HG03520 (cell line): Measurements from ENCODE around the gene ADAM11.

ENCODE experiments used
- ATAC-seq: cut with Tn5 transposase; IDR thresholded peaks from one replicate; pipeline ENCODE4 v1.9.1; 2021; ENCODE audit warnings: mild to moderate bottlenecking, moderate library complexity; ENCODE audit not compliant: unreplicated experiment

The ADAM11 gene

DNA sequence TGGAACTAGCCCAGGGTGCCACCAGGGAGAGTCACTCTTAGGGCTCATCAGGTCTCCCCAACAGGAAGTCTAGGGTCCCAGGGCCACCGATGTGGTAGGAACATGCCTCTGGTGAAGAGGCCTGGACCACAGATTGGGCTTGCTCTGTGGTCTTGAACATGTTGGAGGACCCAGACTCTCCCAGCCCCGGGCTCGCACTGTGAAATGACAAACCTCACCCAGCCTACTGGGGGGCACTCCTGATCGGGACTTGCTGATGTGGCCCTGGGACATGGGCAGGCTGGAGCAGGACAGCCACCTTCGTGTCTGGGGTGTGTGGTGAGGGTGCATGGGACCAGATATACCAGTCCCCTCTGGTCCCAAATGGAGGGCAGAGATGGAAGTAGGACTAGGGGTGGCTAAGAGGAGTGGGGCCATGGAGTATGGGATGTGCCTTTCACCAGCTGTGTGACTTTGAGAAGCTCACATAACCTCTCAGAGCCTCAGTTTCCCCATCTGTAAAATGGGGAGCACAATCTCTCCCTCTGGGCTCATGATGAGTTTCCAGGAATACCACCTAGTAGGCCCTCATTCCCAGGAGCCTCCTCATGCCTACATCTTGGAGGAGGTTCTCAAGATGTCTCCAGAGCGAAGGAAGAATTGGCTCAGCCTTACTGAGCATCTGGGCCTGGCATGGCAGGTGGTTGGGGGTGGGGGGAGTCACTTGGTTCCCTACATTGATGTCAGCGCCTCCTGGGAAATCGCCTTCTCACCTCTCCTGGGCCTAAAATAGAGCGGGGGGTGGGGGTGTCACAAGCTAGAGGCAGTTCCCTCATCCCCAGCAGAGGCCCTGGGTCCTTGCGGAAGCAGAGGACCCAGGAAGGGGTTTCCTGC is 1.5 kb upstream of the ADAM11 start:
- ATAC-seq: no peak

DNA sequence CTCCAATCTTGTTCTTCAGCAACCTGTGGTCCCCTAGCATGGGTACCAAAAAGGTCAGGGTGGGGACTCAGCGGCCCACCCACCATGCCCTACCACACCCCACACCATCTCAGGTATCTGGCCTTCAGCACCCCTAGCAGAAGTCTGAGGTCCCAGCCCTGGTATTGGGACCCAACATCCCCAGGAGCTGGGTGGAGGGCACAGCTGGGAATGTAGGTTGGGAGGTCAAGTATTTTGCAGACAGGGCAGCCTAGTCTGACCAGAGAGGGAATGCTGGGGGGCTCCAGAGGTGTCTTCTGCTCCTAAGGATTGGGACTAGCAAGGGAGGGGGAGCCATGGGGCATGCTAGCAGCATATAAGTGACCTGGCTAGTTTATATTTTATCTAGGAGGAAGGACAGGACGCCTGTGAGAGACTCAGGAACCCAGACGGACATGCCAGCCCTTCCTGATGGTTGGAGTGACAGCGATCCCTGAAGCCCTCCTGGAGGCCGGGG is 822 bp upstream of the ADAM11 start:
- no peak for ATAC-seq

DNA sequence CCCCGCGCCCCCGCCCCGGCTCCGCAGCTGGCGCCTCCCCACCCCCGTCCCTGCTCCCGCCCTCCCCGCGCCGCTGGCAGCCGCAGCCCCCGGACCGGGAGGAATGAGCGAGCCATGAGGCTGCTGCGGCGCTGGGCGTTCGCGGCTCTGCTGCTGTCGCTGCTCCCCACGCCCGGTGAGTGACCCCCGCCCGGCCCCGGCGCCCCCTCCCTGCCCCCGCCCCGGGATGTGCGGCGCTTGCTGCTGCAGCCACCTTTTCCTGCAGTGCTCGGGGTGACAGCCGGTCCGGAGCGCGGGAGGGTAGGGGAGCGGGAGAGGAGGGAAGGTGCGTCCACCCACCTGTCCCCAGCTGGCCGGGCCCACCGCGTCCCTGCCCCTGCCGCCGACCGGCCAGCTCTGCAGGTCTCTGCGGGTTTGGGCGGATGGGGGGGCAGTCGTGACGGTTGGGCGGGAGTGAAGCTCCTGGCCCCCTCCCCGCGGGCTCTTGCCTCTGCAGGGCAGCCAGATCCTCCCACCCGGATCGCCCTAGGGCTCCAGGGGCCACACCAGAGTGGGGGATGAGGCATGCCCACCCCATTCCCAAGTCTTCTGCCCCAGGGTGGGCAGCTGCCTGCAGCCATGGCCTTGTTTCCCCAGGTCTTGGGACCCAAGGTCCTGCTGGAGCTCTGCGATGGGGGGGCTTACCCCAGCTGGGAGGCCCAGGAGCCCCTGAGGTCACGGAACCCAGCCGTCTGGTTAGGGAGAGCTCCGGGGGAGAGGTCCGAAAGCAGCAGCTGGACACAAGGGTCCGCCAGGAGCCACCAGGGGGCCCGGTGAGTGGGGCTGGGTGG is 513 bp downstream of the ADAM11 start:
- ATAC-seq: no peak

DNA sequence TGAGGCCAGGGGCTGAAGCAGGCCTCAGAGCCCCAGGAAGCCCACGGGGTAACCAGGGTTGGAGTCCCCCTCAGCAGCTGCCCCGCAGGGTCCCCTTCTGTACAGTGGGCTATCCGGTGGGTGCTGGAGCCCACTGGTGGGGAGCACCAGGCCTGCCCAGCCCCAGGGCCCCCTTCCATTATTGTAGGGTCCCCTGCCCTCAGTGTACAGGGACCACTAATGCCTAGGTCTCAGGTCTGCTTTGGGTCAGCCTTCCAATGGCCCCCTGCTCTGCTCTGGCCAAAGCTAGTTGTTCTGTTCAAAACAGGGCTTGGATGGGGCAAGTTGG is 1.1 kb downstream of the ADAM11 start:
- ATAC-seq: no peak

DNA sequence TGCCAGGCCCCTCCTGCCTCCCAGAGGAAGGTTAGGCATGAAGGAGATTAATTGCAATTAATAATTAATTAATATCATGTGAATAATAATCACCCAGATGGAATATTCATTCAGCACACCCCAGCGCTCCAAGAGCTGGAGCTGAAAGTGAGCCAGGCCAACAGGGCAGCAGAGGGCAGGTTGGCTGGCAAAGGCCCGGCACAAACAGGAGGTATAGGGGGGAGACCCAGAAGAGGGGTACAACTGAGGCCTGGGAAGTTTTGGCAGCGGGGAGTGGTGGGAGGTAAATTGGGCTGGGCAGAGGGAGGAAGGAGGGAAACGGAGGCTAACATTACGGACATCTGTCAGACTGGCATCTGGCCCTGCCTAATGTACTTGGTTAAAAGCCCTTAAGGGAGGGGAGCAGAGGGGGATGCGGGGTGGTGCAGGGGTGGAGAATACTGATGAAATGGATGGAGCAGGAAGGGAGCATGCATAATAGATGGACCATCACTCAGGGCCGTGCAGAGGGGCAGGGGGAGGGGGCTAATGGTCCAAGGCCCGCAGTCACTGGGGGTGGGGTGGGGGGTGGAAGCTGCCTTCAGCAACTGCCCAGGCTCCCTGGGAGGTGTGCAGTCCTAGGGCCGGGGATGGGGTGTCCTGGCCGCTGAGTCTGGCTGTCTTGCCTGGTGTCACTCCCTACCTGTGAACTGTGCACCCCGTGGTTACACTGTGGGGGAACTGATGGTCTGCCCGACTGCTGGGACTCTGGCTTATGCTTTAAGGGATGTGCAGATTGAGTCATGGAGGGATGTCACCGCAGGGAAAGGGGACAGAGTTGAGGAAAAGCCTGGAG is 1.9 kb downstream of the ADAM11 start:
- ATAC-seq: no peak

DNA sequence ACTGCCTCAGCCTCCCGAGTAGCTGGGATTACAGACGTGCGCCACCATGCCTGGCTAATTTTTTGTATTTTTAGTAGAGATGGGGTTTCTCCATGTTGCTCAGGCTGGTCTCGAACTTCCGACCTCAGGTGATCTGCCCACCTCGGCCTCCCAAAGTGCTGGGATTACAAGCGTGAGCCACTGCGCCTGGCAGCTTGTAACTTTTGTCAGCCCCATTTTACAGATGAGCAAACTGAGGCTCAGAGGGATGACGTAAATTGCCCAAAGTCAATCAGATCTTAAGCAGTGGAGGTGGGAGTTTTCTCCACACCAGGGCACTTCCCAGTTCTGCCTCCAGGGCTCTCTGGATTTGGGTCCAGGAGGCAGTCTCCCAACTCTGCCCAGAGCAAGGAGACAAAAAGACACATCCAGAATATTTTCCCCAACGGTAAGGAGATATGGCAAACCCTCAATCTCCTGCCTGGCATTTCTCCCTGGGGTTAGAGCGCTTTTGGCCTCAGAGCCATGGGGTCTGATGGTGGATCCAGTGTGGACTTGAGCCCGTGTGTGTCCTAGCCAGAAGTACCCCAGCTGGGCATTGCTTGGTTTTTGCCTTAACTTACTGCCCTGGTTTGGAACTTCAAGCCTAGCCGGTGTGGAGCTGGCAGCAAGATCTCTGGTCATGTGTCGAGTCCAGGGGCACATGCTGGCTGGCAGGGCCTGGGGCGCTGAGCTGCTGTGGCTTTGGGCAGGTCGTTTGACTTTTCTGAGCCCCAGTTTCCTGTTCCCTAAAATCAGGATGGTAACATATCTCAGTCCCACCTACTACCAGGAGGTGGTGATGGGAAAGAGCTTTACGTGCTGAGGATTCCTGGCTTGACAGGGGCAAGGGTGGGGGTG is 3.4 kb downstream of the ADAM11 start:
- ATAC-seq: no peak

DNA sequence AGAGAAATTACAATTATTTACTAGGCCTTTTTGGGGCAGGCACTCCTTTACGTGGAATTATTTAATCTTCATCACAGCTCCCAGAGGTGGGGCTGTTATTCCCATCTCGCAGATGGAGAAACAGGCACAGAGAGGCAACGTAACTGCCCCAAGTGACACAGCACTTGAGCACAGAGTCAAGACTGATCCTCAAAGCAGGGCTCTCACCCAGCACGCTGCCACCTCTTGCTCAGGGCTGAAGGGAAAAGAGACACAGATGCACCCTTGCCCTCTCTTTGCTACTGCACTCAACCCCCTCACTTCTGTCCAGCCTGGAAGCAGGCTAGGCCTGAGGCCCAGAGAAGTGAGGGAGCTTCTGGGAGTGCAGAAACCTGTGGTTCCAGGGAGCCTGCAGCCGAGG is 4.4 kb downstream of the ADAM11 start:
- ATAC-seq: no peak

DNA sequence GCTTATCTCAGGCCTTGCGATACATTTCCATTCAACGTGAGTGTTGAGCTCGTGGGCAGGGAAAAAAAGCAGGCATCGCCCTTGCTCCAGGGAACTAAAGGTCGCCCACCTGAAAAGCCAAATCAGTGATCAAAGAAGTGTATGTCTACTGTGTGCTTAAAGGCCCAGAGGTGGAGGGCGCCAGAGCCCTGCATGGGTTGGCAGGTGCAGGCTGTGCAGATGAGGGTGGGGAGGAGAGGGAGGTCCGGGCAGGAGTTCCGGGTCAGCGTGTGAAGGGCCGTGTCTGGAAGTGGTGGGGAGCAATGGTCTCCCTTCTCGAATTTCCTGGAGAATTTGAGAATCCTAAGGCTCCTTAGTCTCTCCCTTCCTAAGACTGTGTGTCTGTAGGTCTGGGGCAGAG is 7.2 kb downstream of the ADAM11 start:
- ATAC-seq: no peak

DNA sequence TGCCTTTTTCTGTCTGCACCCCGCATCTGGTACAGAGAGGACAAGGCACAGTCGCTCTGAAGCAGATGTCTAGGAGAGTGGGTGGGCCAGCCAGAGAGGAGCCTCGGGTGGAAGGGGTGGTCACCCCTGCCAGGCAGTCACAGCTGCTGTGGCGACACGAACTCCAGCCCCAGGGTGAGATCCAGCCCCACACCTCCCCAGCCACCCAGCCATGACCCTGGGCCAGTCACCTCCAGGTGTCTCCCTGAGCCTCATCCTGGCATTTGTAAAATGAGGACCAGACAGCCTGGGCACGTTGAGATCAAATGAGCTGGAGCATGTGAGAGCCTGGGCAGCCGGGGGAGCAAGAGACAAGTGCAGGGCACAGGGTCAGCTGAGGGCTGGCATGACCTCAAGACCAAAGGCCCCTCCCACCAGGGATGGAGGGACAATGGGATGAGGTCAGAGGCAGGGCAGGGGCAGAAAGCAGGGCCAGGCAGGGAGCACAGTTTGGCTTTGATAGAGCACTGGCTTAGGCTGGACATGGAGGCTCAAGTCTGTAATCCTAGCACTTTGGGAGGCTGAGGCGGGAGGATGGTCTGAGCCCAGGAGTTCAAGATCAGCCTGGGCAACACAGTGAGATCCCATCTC is 7.7 kb downstream of the ADAM11 start:
- ATAC-seq: no peak

DNA sequence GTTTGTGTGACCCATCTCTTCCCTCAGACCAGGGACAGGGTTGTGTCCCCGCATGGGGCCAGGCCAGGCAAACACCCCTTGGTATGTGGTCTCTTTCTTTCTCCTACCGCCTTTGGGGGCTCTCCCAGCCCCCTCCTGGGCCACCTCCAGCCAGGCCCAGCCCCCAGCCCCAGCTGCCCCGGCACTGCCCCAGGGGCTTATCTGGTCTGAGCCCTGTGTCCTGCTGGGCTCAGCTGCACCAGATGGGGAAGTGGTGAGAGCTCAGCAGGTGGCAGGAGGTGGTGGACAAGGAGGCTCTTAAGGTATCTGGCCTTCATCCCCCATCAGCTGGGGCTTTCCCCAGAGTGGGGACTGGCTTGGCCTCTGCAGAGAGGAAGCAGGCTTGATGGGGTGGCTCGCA is 8.7 kb downstream of the ADAM11 start:
- no peak for ATAC-seq

DNA sequence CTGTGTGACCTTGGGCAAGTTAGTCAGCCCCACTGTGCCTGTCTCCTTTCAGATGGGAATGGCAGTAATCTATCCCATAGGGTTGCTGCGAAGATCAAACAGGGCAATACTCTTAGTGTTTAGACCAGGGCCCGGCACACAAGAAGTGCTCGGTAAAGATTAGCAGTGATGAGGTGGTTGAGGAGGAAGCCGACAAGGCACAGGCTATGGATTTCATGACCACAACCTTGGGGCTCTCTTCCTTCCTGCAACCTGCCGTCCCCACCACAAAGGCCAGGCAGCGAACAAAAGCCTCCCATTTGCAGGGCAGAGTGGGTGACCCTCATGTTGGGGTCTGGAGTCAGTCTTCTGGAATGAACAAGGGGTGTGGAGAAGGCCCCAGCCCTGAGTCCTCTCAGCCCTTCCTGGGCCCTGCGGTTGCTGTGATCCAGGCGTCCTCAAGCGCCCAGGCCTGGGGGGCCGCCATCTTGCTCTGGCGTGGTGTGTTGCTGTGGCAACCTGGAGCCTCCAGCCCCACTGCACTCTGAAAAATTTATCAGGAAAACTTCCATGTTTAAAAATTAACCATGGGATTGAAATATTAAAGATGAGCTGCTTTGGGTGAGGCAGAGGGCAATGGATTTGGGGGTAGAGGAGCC is 9.8 kb downstream of the ADAM11 start:
- ATAC-seq: no peak

DNA sequence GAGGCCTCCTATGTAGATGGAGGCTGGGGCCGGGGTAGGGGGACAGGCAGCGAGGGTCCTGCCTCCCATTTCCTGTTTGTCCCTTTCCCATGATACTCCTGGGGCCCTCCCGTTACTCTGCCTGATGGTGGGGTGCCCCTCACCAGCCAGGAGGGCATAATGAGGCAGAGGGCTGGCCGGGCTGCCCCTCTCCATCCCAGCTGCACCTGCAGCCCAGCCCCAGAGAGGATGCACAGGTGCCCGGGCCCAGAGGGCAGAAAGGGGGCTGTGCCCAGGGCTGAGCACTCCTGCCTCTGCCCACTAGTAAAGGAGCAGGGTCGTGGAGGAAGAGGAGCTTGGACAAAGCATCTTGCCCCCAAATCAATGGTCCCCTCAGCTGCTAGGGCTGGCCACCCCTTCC is 10.4 kb downstream of the ADAM11 start:
- no peak for ATAC-seq

DNA sequence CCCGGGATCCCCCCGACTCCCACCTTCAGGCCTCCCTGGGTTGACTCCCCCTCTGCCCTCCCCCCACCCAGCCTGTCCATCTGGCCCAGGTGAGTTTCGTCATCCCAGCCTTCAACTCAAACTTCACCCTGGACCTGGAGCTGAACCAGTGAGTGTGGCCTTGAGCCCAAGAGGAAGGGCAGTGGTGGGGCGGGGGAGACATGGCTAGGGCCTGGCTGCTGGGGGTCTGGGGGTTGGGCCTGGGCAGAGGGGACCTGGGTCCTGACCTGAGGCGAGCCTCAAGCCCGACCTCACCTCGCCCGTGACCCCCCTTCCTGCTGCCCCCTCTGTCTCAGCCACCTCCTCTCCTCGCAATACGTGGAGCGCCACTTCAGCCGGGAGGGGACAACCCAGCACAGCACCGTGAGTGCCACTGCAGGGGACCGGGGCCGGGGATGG is 10.9 kb downstream of the ADAM11 start:
- no peak for ATAC-seq

DNA sequence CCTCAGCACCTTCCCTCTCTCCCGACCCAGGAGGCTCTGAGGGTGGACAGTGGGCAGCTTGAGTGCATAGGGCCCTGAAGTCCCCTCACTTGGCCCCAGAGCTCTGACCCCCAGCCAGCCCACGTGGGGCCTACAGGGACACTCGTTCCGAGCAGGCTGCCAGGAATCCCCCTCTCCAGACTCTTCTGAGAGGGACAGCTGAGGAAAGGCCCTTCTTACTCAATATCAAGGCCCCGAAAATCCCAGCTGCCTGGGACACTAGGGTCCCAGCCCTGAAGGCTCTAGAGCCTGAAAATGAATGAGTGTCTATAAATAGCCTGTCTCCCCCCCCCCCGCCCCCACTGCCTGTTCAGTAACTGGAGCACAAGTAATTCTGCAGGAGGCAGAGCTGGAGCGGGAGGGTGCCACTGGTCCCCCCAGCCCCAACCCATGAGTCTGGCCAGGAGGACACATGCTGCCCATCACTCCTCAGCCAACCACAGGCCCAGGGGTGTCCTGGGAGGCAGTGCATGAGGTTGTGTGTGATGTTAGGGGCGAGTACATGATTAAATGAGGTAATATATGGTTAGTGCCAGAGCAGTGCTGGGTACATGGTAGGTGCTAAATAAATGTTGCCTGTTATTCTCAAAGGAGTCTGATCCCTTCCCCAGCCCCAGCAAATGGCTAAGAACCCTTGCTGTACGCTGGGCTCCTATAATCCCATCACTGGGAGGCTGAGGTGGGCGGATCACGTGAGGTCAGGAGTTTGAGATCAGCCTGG is 11.6 kb downstream of the ADAM11 start:
- ATAC-seq: no peak

DNA sequence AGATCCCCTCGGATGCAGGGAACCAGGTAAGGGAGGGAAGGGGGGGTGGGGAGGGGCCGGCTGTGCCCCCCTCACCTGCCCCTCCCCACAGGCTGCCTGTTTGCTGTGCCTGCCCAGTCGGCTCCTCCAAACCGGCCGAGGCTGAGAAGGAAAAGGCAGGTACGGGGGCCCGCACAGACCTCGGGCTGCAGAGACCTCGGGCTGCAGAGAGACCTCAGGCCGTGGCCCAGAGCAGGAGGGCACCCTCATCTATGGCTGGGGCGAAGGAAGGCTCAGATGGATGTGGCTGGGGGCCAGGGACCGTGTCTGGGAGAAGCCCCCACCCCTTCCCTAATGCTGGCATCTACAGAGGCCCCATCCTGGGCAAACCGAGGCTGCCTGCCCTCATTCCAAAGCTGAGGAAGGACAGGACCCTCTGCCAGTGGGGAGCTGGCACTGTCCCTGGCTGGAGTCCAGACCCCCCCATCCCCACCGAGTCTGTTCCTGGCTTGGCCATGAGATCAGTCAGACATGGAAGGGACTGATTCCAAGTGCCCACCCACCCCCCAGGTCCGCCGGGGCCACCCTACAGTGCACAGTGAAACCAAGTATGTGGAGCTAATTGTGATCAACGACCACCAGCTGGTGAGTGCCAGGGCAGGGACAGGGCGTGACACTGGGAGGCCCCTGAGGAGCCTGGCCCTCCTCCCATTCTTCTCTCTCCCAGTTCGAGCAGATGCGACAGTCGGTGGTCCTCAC is 13.7 kb downstream of the ADAM11 start:
- no peak for ATAC-seq

DNA sequence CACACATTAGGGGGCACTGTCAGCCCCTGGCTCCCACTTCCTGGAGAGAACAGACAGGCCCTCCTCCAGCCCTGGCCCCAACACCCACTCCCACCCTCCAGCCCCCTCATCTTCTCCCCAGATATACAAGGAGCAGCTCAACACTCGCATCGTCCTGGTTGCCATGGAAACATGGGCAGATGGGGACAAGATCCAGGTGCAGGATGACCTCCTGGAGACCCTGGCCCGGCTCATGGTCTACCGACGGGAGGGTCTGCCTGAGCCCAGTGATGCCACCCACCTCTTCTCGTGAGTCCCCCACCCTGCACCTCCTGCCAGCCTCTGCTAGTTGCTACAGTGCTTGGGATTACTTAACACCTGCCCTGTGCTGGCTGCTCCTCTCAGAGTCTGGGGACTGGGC is 14.4 kb downstream of the ADAM11 start:
- no peak for ATAC-seq

DNA sequence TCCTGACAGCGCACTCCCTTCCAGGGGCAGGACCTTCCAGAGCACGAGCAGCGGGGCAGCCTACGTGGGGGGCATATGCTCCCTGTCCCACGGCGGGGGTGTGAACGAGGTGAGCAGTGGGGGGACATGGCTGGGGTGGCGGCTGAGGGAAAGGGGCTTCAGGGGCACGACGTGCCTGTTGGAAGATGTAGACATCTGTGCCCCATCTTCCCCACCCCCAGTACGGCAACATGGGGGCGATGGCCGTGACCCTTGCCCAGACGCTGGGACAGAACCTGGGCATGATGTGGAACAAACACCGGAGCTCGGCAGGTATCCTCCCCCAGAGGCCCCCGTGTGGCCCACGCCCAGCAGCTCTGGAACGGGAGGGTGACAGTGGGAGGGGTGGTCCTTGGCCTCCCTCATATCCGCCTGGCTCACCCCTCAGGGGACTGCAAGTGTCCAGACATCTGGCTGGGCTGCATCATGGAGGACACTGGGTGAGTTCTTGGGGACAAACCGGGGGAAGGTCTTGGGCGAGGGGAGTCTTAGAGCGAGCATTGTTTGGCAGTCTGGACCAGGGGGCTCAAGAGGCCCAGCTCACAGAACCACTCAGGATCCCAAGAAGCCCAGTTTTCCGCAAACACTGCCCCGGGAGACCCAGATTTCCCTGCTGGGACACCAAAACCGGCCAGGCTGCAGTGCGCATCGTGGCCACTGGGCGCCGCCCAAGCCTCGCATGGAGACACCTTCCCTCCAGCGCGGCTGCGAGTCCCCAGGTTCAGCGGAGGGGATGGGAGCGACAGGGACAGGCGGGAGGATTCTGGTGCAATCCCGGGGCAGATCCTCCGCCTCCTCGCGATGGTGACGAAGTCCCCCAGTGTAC is 15.7 kb downstream of the ADAM11 start:
- no peak for ATAC-seq
